GM23338 (cell line): Measurements from ENCODE around the gene CPD.

ENCODE experiments used
- CREB1 ChIP-seq: fragments of 250-450 bp; sonication (Bioruptor Pico); IDR thresholded peaks from 2 replicates; pipeline ENCODE4 v1.5.0; 2020; ENCODE audit warnings: low read depth, mild to moderate bottlenecking, moderate library complexity
- CTCF ChIP-seq, 2 experiments: fragments of 200-600 bp in 1 of 2; sonication (generic) in 1 of 2; conservative IDR thresholded peaks; 2 replicates each; pipeline versions ENCODE4 v1.5.1 to v1.6.1; 2016 to 2017; ENCODE audit warnings: antibody characterized with exemption in 2 of 2, low read depth in 2 of 2, mild to moderate bottlenecking in 2 of 2, moderate library complexity in 1 of 2
- ETS1 ChIP-seq: IDR thresholded peaks from 2 replicates; pipeline ENCODE4 v1.6.1; 2016; ENCODE audit warnings: antibody characterized with exemption
- EZH2 ChIP-seq: fragments of 200-600 bp; sonication (generic); IDR thresholded peaks from one replicate; pipeline ENCODE4 v1.8.0; 2017; ENCODE audit warnings: antibody characterized with exemption, mild to moderate bottlenecking, low read depth; ENCODE audit not compliant: unreplicated experiment
- EZH2phosphoT487 ChIP-seq: fragments of 200-600 bp; sonication (generic); IDR thresholded peaks from one replicate; pipeline ENCODE4 v1.8.1; 2018; ENCODE audit warnings: antibody characterized with exemption; ENCODE audit not compliant: unreplicated experiment
- JUNB ChIP-seq: IDR thresholded peaks from one replicate; pipeline ENCODE4 v1.6.1; 2016; ENCODE audit warnings: antibody characterized with exemption; ENCODE audit not compliant: unreplicated experiment
- NANOG ChIP-seq: IDR thresholded peaks from 2 replicates; pipeline ENCODE4 v1.6.1; 2016; ENCODE audit warnings: antibody characterized with exemption, borderline replicate concordance
- POLR2AphosphoS5 ChIP-seq: IDR thresholded peaks from 2 replicates; pipeline ENCODE4 v1.6.1; 2016; ENCODE audit warnings: antibody characterized with exemption, low read depth
- REST ChIP-seq: IDR thresholded peaks from one replicate; pipeline ENCODE4 v1.6.1; 2018; ENCODE audit warnings: antibody characterized with exemption; ENCODE audit not compliant: unreplicated experiment
- STAT1 ChIP-seq: IDR thresholded peaks from one replicate; pipeline ENCODE4 v1.6.1; 2016; ENCODE audit warnings: antibody characterized with exemption; ENCODE audit not compliant: unreplicated experiment
- ZNF114 ChIP-seq: fragments of 250-450 bp; sonication (Bioruptor Pico); IDR thresholded peaks from 2 replicates; pipeline ENCODE4 v1.5.0; 2020; ENCODE audit warnings: mild to moderate bottlenecking, moderate library complexity
- ZNF331 ChIP-seq: fragments of 250-450 bp; sonication (Bioruptor Pico); IDR thresholded peaks from 2 replicates; pipeline ENCODE4 v1.5.0; 2020; ENCODE audit warnings: low read depth, mild to moderate bottlenecking, moderate library complexity
- ZNF462 ChIP-seq: fragments of 250-450 bp; sonication (Bioruptor Pico); IDR thresholded peaks from 2 replicates; pipeline ENCODE4 v1.5.0; 2020; ENCODE audit warnings: mild to moderate bottlenecking, moderate library complexity

- TF ChIP-seq REST (no peak), CTCF (conservative IDR thresholded peaks at IDR 0.05; ENCODE audit: low read depth in 2 of 2) (no peak), EZH2 (no peak), ETS1 (no peak), POLR2AphosphoS5 (no peak), CREB1 (no peak), EZH2phosphoT487 (no peak), JUNB (no peak), STAT1 (no peak), ZNF331 (CRISPR knock-in tag) (no peak), NANOG (no peak), ZNF114 (CRISPR knock-in tag) (no peak), ZNF462 (CRISPR knock-in tag) (no peak)
These were observed 45.7 kb downstream of the CPD start for GRCh38 chr17:30424471-30424870.
